Osteoblast (primary cell): ENCODE results near the gene GP5. TPM values are rescaled to one million over a fixed set of nuclear protein-coding genes. Genes with fewer than 3 reads are reported as not detected.

Experiments used
- DNase-seq: peaks from one replicate; pipeline ENCODE4 v3.0.0; 2011; ENCODE audit warnings: low spot score, mixed read lengths; ENCODE audit not compliant: insufficient read length; ENCODE audit errors: missing footprints
- H2AFZ ChIP-seq: 2 replicates; pipeline ENCODE4 v1.6.0; 2011; ENCODE audit warnings: mild to moderate bottlenecking, low read length
- H3K27ac ChIP-seq: 2 replicates; pipeline ENCODE4 v1.5.1; 2011; ENCODE audit warnings: mild to moderate bottlenecking, low read depth, low read length, moderate library complexity
- H3K27me3 ChIP-seq: 2 replicates; pipeline ENCODE4 v1.6.0; 2012; ENCODE audit warnings: mild to moderate bottlenecking, control low read depth, inconsistent platforms, low read length, moderate library complexity; ENCODE audit not compliant: insufficient read depth
- H3K36me3 ChIP-seq: 2 replicates; pipeline ENCODE4 v1.5.1; 2011; ENCODE audit warnings: mild to moderate bottlenecking, low read length, control low read depth, moderate library complexity; ENCODE audit not compliant: insufficient read depth
- H3K4me1 ChIP-seq: 2 replicates; pipeline ENCODE4 v1.5.1; 2011; ENCODE audit warnings: mild to moderate bottlenecking, low read length, control low read depth, moderate library complexity; ENCODE audit not compliant: insufficient read depth
- H3K4me2 ChIP-seq: 2 replicates; pipeline ENCODE4 v1.6.0; 2011; ENCODE audit warnings: mild to moderate bottlenecking, low read length; ENCODE audit not compliant: insufficient read depth
- H3K4me3 ChIP-seq: fragments of 200-600 bp; sonication (generic); 3 replicates; pipeline ENCODE4 v1.5.1; 2012; ENCODE audit warnings: mild to moderate bottlenecking, low read length, inconsistent platforms; ENCODE audit not compliant: insufficient read depth
- H3K79me2 ChIP-seq: 2 replicates; pipeline ENCODE4 v1.6.0; 2012; ENCODE audit warnings: mild to moderate bottlenecking, low read length, control low read depth, inconsistent platforms; ENCODE audit not compliant: insufficient read depth
- H3K9me3 ChIP-seq: 2 replicates; pipeline ENCODE4 v1.5.1; 2011; ENCODE audit warnings: low read depth, low read length, control low read depth
- H4K20me1 ChIP-seq: 2 replicates; pipeline ENCODE4 v1.6.0; 2012; ENCODE audit warnings: mild to moderate bottlenecking, low read length, control low read depth; ENCODE audit not compliant: insufficient read depth
- CTCF ChIP-seq: IDR thresholded peaks from 2 replicates; pipeline ENCODE4 v1.5.1; 2011; ENCODE audit warnings: mild to moderate bottlenecking, low read depth, low read length, moderate library complexity; ENCODE audit errors: extremely low read depth
- total RNA-seq: library from RNA; depleted of rRNA; stranded (reverse); fragments of >200 nt; gene quantifications from 2 replicates; pipeline ENCODE4 v1.2.3, GENCODE V29; 2012

The GP5 gene
- total RNA-seq, 1 donor = 0.36 TPM

GRCh38 chr3:194383276-194383940 lies 15.7 kb downstream of the GP5 start:
- TF ChIP-seq CTCF = no peak
- no peak for DNase-seq
- no peak overlapping the region for H3K27ac ChIP-seq
- no peaks in the 10 kb centered on the region for H3K4me1 ChIP-seq
- H3K27me3 ChIP-seq = peaks cover 13% of the 10 kb centered on the region
- no peaks in the 10 kb centered on the region for H3K79me2 ChIP-seq
- no peaks in the 10 kb centered on the region for H3K9me3 ChIP-seq
- H2AFZ ChIP-seq = no peak overlapping the region
- H3K4me3 ChIP-seq = no peak overlapping the region
- no peak overlapping the region for H3K4me2 ChIP-seq
- H4K20me1 ChIP-seq = no peaks in the 10 kb centered on the region
- no peaks in the 10 kb centered on the region for H3K36me3 ChIP-seq

DNA sequence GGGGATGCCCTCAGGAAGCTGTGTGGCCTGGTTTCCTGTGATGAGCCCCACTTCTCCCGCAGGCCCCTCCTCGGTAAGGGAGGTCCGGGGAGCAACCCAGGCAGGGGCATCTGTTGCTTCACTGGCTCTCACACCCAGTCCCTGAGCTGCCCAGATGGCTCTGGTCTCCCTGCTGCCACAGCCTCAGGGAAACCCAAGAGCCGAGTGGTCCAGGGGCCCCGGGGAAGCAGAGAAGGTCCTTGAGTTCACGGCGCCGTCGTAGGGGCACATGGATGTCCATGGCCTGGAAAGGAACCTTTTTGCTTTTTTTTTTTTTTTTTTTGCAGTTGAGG lies 16.2 kb downstream of the GP5 start:
- H3K27me3 ChIP-seq = peaks cover 13% of the 10 kb centered on the region
- no peaks in the 10 kb centered on the region for H3K9me3 ChIP-seq
- no peaks in the 10 kb centered on the region for H3K36me3 ChIP-seq
- no peak overlapping the region for H3K4me3 ChIP-seq
- H2AFZ ChIP-seq = no peak overlapping the region
- no peaks in the 10 kb centered on the region for H4K20me1 ChIP-seq
- no peak for TF ChIP-seq CTCF
- no peak overlapping the region for H3K27ac ChIP-seq
- no peak for DNase-seq
- H3K79me2 ChIP-seq = no peaks in the 10 kb centered on the region
- no peak overlapping the region for H3K4me2 ChIP-seq
- H3K4me1 ChIP-seq = no peaks in the 10 kb centered on the region

- Histone ChIP-seq H4K20me1 (no peaks in the 10 kb centered on the region), H3K36me3 (no peaks in the 10 kb centered on the region), H2AFZ (no peak overlapping the region), H3K4me1 (no peaks in the 10 kb centered on the region), H3K9me3 (no peaks in the 10 kb centered on the region), H3K27ac (no peak overlapping the region), H3K27me3 (peaks cover 13% of the 10 kb centered on the region), H3K79me2 (no peaks in the 10 kb centered on the region), H3K4me3 (no peak overlapping the region), H3K4me2 (no peak overlapping the region)
- no peak for TF ChIP-seq CTCF
- DNase-seq = no peak
Observed at GRCh38 chr3:194382196-194382891, 16.7 kb downstream of the GP5 start.

GRCh38 chr3:194381460-194381875 lies 17.6 kb downstream of the GP5 start:
- Histone ChIP-seq H3K4me3 (no peak overlapping the region), H3K79me2 (no peaks in the 10 kb centered on the region), H3K9me3 (no peaks in the 10 kb centered on the region), H2AFZ (peak overlapping the region; percentile 31), H3K27me3 (peaks cover 11% of the 10 kb centered on the region), H3K4me1 (no peaks in the 10 kb centered on the region), H3K36me3 (no peaks in the 10 kb centered on the region), H4K20me1 (no peaks in the 10 kb centered on the region), H3K27ac (no peak overlapping the region), H3K4me2 (peak overlapping the region; percentile 36)
- TF ChIP-seq CTCF = no peak
- no peak for DNase-seq
